Measurements from ENCODE around the gene MAPK11. TPM values are rescaled to one million over a fixed set of nuclear protein-coding genes. Genes with fewer than 3 reads are reported as not detected.
A peak's percentile ranks its signal among the peaks of the same experiment; 100 is the strongest.

Gene MAPK11
- total RNA-seq, 4 donors from 2014 or later, result 2.0 to 14.0 (median 2.5) TPM; not detected in 1

DNA sequence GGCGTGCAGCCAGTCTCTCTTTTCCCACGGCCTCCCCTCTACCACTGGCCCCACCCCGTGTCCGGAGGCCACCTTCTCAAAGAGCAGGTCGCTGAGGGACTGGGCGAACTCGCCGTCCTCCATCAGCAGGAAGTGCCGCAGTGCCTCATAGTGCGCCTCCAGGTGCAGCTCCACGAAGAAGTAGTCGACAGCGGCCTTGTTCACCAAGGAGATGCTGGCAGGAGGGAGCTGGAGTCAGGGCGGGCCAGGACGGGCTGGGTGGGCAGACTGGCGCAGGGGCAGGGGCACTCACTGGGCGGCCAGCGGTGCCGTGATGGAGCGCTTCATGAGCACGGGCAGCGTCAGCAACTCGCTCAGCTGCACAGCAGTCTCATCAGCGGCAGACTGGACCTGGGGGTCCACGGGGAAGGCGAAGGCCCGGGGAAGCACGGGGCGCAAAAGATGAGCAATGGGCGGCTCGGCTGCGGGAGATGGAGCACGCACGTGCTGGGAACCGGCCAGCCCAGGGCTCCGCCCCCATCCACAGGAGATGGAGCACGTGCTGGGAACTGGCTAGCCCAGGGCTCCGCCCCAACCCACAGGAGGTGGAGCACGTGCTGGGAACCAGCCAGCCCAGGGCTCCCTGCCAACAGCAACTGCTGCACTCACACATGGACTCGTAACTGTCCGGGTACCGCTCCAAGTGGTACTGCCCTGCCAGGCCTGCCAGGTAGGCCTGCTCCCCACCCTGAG lies 51.0 kb downstream of the MAPK11 start:
- peaks cover 0 to 89% (median 0%) of the 10 kb centered on the region in 3 donors for H3K36me3 ChIP-seq
- H3K4me1 ChIP-seq, result peaks cover 0 to 6% (median 0%) of the 10 kb centered on the region in 4 donors
- H3K27ac ChIP-seq, result no peak overlapping the region
- no peak overlapping the region for H3K4me3 ChIP-seq
- TF ChIP-seq, protein P1, sequence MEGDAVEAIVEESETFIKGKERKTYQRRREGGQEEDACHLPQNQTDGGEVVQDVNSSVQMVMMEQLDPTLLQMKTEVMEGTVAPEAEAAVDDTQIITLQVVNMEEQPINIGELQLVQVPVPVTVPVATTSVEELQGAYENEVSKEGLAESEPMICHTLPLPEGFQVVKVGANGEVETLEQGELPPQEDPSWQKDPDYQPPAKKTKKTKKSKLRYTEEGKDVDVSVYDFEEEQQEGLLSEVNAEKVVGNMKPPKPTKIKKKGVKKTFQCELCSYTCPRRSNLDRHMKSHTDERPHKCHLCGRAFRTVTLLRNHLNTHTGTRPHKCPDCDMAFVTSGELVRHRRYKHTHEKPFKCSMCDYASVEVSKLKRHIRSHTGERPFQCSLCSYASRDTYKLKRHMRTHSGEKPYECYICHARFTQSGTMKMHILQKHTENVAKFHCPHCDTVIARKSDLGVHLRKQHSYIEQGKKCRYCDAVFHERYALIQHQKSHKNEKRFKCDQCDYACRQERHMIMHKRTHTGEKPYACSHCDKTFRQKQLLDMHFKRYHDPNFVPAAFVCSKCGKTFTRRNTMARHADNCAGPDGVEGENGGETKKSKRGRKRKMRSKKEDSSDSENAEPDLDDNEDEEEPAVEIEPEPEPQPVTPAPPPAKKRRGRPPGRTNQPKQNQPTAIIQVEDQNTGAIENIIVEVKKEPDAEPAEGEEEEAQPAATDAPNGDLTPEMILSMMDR (IDR thresholded peaks at IDR 0.05), result no peak
- TF ChIP-seq POLR2A (IDR thresholded peaks at IDR 0.05), result no peak
- H3K27me3 ChIP-seq, result no peaks in the 10 kb centered on the region
- H3K9me3 ChIP-seq, result no peaks in the 10 kb centered on the region
- peak in 2 of 3 donors; percentile 87 to 91 for DNase-seq

DNA sequence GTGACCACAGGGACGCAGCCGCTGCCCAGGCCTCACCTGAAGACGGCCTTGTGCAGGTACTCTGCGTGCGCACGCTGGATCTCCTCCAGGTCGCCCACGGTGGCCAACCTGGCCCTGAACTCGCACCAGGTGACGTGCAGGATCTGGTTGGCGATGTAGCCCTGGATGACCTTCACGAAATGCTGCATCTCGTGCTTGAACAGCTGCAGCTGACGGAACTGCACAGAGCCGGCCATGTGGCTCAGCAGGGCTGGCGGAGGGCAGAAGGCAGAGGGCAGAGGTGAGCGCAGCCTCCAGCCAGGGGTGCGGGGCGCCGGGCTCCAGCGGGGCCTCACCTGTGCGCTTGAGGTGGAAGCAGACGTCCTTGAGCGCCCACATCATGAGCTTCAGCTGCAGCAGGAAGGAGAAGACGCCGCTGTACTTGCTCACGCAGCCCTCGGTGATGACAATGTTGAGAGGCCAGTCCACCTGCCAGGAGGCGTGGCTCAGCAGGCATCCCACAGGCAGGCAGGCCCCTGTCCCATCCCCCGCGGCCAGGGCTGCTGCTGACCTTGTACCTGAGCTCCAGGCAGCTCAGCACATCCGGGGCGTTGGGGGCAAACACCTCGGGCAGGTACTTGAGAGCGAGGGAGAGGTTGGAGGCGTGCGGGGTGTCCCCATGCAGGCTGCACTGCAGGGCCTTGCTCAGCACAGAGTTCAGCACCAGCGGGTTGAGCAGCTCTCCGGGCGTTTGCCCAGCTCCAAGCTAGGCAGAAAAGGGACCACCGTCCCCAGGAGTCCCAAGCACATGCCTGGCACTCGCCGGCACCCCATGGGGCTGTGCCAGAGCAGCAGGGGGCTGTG lies 51.8 kb downstream of the MAPK11 start:
- H3K27me3 ChIP-seq, result no peaks in the 10 kb centered on the region
- H3K27ac ChIP-seq, result no peak overlapping the region
- peaks cover 0 to 6% (median 0%) of the 10 kb centered on the region in 4 donors for H3K4me1 ChIP-seq
- no peak for DNase-seq
- no peak overlapping the region for H3K4me3 ChIP-seq
- peaks cover 0 to 89% (median 0%) of the 10 kb centered on the region in 3 donors for H3K36me3 ChIP-seq
- H3K9me3 ChIP-seq, result no peaks in the 10 kb centered on the region
- no peak for TF ChIP-seq POLR2A (IDR thresholded peaks at IDR 0.05)
- TF ChIP-seq, protein P1 (IDR thresholded peaks at IDR 0.05), result no peak

DNA sequence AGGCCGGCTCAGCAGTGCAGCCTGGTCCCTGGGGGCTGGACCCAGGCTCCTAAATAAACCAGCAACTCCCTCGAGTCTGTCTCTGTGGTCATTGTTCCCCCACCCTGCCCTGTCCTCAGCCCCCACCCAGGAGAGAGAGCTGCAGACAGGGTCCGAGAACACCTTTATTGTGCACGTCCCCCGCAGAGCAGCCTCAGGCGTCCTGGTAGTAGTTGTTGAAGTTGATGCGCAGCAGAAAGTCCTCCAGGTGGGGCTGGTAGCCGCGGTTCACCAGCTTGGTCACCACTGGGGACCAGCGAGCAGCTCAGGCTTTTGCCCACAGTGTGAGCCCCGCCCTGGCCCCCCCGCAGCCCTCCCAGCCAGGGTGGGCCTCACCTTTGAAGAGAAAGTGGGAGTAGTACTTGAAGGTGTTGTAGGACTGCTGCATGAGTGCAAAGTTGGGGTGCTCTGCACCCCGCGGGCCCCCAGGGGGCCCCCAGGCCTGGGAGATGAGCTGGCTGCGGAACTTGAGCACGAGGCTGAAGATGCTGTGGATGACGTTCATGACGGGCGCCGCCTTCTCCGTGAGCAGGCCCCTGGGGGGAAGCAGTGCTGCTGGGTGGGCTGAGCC lies 52.5 kb downstream of the MAPK11 start:
- no peak for TF ChIP-seq POLR2A (IDR thresholded peaks at IDR 0.05)
- TF ChIP-seq, protein P1 (IDR thresholded peaks at IDR 0.05), result no peak
- H3K36me3 ChIP-seq, result peaks cover 0 to 88% (median 0%) of the 10 kb centered on the region in 3 donors
- H3K4me1 ChIP-seq, result peaks cover 0 to 6% (median 0%) of the 10 kb centered on the region in 4 donors
- DNase-seq, result no peak
- no peak overlapping the region for H3K27ac ChIP-seq
- no peaks in the 10 kb centered on the region for H3K9me3 ChIP-seq
- H3K4me3 ChIP-seq, result no peak overlapping the region
- H3K27me3 ChIP-seq, result no peaks in the 10 kb centered on the region

DNA sequence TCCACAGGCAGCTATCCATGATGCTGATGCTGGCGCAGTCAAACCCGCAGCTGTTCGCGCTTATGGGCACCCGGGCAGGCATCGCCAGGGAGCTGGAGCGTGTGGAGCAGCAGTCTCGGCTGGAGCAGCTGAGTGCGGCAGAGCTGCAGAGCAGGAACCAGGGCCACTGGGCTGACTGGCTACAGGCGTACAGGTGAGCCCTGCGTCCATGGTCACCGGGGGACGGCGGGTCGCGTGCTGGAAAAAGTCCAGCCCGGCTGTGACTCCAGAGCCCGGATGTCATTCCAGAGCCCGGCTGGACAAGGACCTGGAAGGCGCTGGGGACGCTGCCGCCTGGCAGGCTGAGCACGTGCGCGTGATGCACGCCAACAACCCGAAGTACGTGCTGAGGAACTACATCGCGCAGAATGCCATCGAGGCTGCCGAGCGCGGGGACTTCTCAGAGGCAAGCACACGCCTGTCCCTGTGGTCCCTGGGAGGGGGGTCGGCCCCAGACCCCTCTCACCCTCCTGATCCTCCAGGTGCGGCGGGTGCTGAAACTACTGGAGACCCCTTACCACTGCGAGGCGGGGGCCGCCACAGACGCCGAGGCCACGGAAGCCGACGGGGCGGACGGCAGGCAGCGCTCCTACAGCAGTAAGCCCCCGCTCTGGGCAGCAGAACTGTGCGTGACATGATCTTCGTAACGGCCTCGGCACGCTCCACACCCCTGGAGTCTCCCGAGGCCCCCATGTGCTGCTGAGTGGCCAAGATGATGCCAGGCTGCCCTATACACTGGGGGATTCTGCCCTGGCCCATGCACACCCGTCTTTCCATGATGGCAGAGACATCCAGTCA lies 53.3 kb downstream of the MAPK11 start:
- no peaks in the 10 kb centered on the region for H3K9me3 ChIP-seq
- H3K4me3 ChIP-seq, result no peak overlapping the region
- no peak for DNase-seq
- peaks cover 0 to 88% (median 0%) of the 10 kb centered on the region in 3 donors for H3K36me3 ChIP-seq
- peaks cover 0 to 6% (median 0%) of the 10 kb centered on the region in 4 donors for H3K4me1 ChIP-seq
- H3K27ac ChIP-seq, result no peak overlapping the region
- no peaks in the 10 kb centered on the region for H3K27me3 ChIP-seq
- TF ChIP-seq POLR2A (IDR thresholded peaks at IDR 0.05), result no peak
- TF ChIP-seq, protein P1 (IDR thresholded peaks at IDR 0.05), result no peak

Data from Peyer's patch (tissue), 4 donors.